ENCODE data around the gene STK17A. TPM values are rescaled to one million over a fixed set of nuclear protein-coding genes. Genes with fewer than 3 reads are reported as not detected.

Gene STK17A
- total and polyA plus RNA-seq, 5 donors from 2014 or later, result 104 to 139 (median 110) TPM

- Histone ChIP-seq H3K27me3 (ENCODE audit: control insufficient read depth, insufficient read depth, low read length) (no peaks in the 10 kb centered on the region), H3K9me3 (ENCODE audit: control insufficient read depth in 2 of 2, low read length in 2 of 2) (no peaks in the 10 kb centered on the region), H3K4me3 (ENCODE audit: low read depth, low read length) (no peak overlapping the region), H3K36me3 (ENCODE audit: control insufficient read depth, insufficient read depth, low read length) (peaks cover 58% of the 10 kb centered on the region), H3K27ac (ENCODE audit: insufficient read depth, low read length, poor library complexity, severe bottlenecking) (no peak overlapping the region), H3K4me1 (ENCODE audit: control insufficient read depth, insufficient read depth, low read length, poor library complexity, severe bottlenecking) (peaks cover 43% of the 10 kb centered on the region)
- no peaks in the 10 kb centered on the region for H3K27me3 Mint-ChIP-seq
- ATAC-seq (ENCODE audit: low read depth in 2 of 2) (no peak), DNase-seq (no peak)
- no peaks in the 10 kb centered on the region for H3K9me3 Mint-ChIP-seq
- no peak overlapping the region for H3K4me3 Mint-ChIP-seq
- peaks cover 26% of the 10 kb centered on the region for H3K36me3 Mint-ChIP-seq
- H3K27ac Mint-ChIP-seq, result no peak overlapping the region
- H3K4me1 Mint-ChIP-seq, result peaks cover 14 to 46% (median 41%) of the 10 kb centered on the region in 4 donors
These were observed 35.2 kb downstream of the STK17A start for GRCh38 chr7:43618073-43618472.

- peaks cover 11 to 47% (median 38%) of the 10 kb centered on the region in 4 donors for H3K4me1 Mint-ChIP-seq
These were observed 36.5 kb downstream of the STK17A start for GRCh38 chr7:43619213-43620012.

GRCh38 chr7:43621729-43622448, 39.0 kb downstream of the STK17A start:
- Histone ChIP-seq H3K36me3 (ENCODE audit: control insufficient read depth, insufficient read depth, low read length) (peaks cover 76% of the 10 kb centered on the region), H3K9me3 (ENCODE audit: control insufficient read depth in 2 of 2, low read length in 2 of 2) (no peaks in the 10 kb centered on the region), H3K27ac (ENCODE audit: insufficient read depth, low read length, poor library complexity, severe bottlenecking) (peak overlapping the region; percentile 55), H3K27me3 (ENCODE audit: control insufficient read depth, insufficient read depth, low read length) (no peaks in the 10 kb centered on the region), H3K4me3 (ENCODE audit: low read depth, low read length) (peak overlapping the region; percentile 49), H3K4me1 (ENCODE audit: control insufficient read depth, insufficient read depth, low read length, poor library complexity, severe bottlenecking) (peaks cover 65% of the 10 kb centered on the region)
- DNase-seq (peak in 1 of 3 donors; percentile 11), ATAC-seq (ENCODE audit: low read depth in 2 of 2) (no peak)
- peaks cover 23% of the 10 kb centered on the region for H3K36me3 Mint-ChIP-seq
- peak overlapping the region; percentile 42 to 94 (median 60) for H3K27ac Mint-ChIP-seq
- peaks cover 29 to 59% (median 44%) of the 10 kb centered on the region in 4 donors for H3K4me1 Mint-ChIP-seq
- H3K4me3 Mint-ChIP-seq, result peak overlapping the region in 3 of 4 donors; percentile 13 to 51 (median 48)
- no peaks in the 10 kb centered on the region for H3K27me3 Mint-ChIP-seq
- H3K9me3 Mint-ChIP-seq, result no peaks in the 10 kb centered on the region

More at GRCh38 chr7:43619213-43620012, 36.5 kb downstream of the STK17A start:
- H3K36me3 Mint-ChIP-seq, result peaks cover 19% of the 10 kb centered on the region
- Histone ChIP-seq H3K9me3 (ENCODE audit: control insufficient read depth in 2 of 2, low read length in 2 of 2) (no peaks in the 10 kb centered on the region), H3K36me3 (ENCODE audit: control insufficient read depth, insufficient read depth, low read length) (peaks cover 69% of the 10 kb centered on the region), H3K27me3 (ENCODE audit: control insufficient read depth, insufficient read depth, low read length) (no peaks in the 10 kb centered on the region), H3K4me1 (ENCODE audit: control insufficient read depth, insufficient read depth, low read length, poor library complexity, severe bottlenecking) (peaks cover 44% of the 10 kb centered on the region), H3K27ac (ENCODE audit: insufficient read depth, low read length, poor library complexity, severe bottlenecking) (peak overlapping the region; percentile 39), H3K4me3 (ENCODE audit: low read depth, low read length) (no peak overlapping the region)
- no peak overlapping the region for H3K4me3 Mint-ChIP-seq
- no peak for DNase-seq
- no peak for ATAC-seq (ENCODE audit: low read depth in 2 of 2)
- H3K27ac Mint-ChIP-seq, result no peak overlapping the region
- H3K27me3 Mint-ChIP-seq, result no peaks in the 10 kb centered on the region
- no peaks in the 10 kb centered on the region for H3K9me3 Mint-ChIP-seq

DNA sequence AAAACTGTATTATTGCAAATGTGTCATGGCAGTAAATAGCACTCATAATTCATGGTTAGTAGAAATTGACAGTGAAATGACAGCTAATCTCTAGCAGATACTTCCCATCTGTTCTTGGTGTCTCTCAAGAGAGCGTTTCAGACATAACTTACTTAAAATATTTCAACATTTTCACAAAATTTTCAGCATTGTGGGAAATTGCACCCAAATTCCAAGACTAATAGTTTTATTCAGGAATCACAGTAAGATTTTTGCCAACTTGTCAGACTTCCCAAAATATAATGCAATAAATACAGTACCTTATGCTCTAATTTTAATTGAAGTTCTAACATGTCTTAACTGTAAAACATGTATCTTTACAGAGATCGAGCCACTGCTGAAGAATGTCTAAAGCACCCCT, 41.2 kb downstream of the STK17A start:
- H3K9me3 Mint-ChIP-seq, result no peaks in the 10 kb centered on the region
- no peaks in the 10 kb centered on the region for H3K27me3 Mint-ChIP-seq
- DNase-seq (no peak), ATAC-seq (ENCODE audit: low read depth in 2 of 2) (no peak)
- H3K36me3 Mint-ChIP-seq, result peaks cover 34% of the 10 kb centered on the region
- H3K27ac Mint-ChIP-seq, result peak overlapping the region in 1 of 3 donors; percentile 57
- H3K4me3 Mint-ChIP-seq, result peak overlapping the region in 1 of 4 donors; percentile 8
- Histone ChIP-seq H3K4me1 (ENCODE audit: control insufficient read depth, insufficient read depth, low read length, poor library complexity, severe bottlenecking) (peaks cover 54% of the 10 kb centered on the region), H3K27ac (ENCODE audit: insufficient read depth, low read length, poor library complexity, severe bottlenecking) (peak overlapping the region; percentile 17), H3K4me3 (ENCODE audit: low read depth, low read length) (peak overlapping the region; percentile 9), H3K36me3 (ENCODE audit: control insufficient read depth, insufficient read depth, low read length) (peaks cover 77% of the 10 kb centered on the region), H3K9me3 (ENCODE audit: control insufficient read depth in 2 of 2, low read length in 2 of 2) (no peaks in the 10 kb centered on the region), H3K27me3 (ENCODE audit: control insufficient read depth, insufficient read depth, low read length) (no peaks in the 10 kb centered on the region)
- peaks cover 47 to 79% (median 59%) of the 10 kb centered on the region in 4 donors for H3K4me1 Mint-ChIP-seq

GRCh38 chr7:43625453-43625852, 42.5 kb downstream of the STK17A start:
- Mint-ChIP-seq H3K27ac (peak overlapping the region; percentile 57 to 83 (median 70)), H3K4me3 (peak overlapping the region; percentile 8 to 49 (median 24)), H3K36me3 (peaks cover 40% of the 10 kb centered on the region), H3K27me3 (no peaks in the 10 kb centered on the region), H3K4me1 (peaks cover 54 to 86% (median 63%) of the 10 kb centered on the region in 4 donors), H3K9me3 (no peaks in the 10 kb centered on the region)
- DNase-seq (peak in 2 of 3 donors; percentile 46 to 55), ATAC-seq (ENCODE audit: low read depth in 2 of 2) (peak; percentile 72 to 83)
- Histone ChIP-seq H3K4me3 (ENCODE audit: low read depth, low read length) (peak overlapping the region; percentile 9), H3K9me3 (ENCODE audit: control insufficient read depth in 2 of 2, low read length in 2 of 2) (no peaks in the 10 kb centered on the region), H3K27me3 (ENCODE audit: control insufficient read depth, insufficient read depth, low read length) (no peaks in the 10 kb centered on the region), H3K4me1 (ENCODE audit: control insufficient read depth, insufficient read depth, low read length, poor library complexity, severe bottlenecking) (peaks cover 51% of the 10 kb centered on the region), H3K27ac (ENCODE audit: insufficient read depth, low read length, poor library complexity, severe bottlenecking) (peak overlapping the region; percentile 61), H3K36me3 (ENCODE audit: control insufficient read depth, insufficient read depth, low read length) (peaks cover 77% of the 10 kb centered on the region)

DNA sequence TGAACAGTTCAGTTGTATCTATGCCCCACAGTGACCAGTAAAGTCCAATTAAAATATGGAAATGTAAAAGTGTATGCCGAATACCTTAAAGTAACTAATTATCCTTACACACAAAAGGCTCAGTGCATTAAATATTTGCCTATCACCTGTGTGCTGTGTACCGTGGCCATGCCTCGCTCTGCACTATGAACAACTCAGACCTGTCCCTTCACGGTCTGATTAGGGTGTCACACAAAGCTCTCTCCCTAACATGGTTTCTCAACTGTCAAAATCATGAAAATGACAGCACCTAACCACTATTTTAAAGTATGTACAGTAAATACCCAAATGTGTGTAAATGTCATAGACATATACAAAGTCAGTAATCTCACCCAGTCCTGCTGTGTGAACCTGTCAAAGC, 43.1 kb downstream of the STK17A start:
- no peaks in the 10 kb centered on the region for H3K9me3 ChIP-seq (ENCODE audit: control insufficient read depth in 2 of 2, low read length in 2 of 2)
- peak overlapping the region; percentile 9 for H3K4me3 ChIP-seq (ENCODE audit: low read depth, low read length)
- Mint-ChIP-seq H3K27ac (peak overlapping the region; percentile 57 to 83 (median 70)), H3K27me3 (no peaks in the 10 kb centered on the region), H3K4me1 (peaks cover 60 to 87% (median 66%) of the 10 kb centered on the region in 4 donors), H3K36me3 (peaks cover 42% of the 10 kb centered on the region), H3K4me3 (peak overlapping the region in 3 of 4 donors; percentile 8 to 42 (median 14)), H3K9me3 (no peaks in the 10 kb centered on the region)
- H3K36me3 ChIP-seq (ENCODE audit: control insufficient read depth, insufficient read depth, low read length), result peaks cover 79% of the 10 kb centered on the region
- DNase-seq (no peak), ATAC-seq (ENCODE audit: low read depth in 2 of 2) (no peak)
- no peaks in the 10 kb centered on the region for H3K27me3 ChIP-seq (ENCODE audit: control insufficient read depth, insufficient read depth, low read length)
- H3K27ac ChIP-seq (ENCODE audit: insufficient read depth, low read length, poor library complexity, severe bottlenecking), result peak overlapping the region; percentile 61
- H3K4me1 ChIP-seq (ENCODE audit: control insufficient read depth, insufficient read depth, low read length, poor library complexity, severe bottlenecking), result peaks cover 49% of the 10 kb centered on the region

DNA sequence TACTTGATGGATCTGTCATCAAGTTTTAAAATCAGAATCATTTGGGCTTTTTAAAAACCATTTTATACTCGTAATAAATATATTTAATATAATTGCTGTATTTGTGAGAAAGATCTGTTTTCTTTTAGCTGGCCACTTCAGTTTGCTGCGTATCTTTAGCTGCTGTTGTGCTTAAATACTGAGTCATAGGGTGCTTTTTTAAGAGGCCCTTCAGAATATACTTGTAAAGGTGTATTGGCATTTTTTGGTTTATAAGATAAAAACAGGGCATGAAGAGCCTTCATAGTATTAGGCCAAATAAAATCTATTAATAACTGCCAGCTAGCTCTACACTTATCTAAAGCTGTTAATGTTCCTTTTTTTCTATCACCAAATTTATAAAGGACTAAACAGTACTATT, 43.8 kb downstream of the STK17A start:
- H3K27me3 ChIP-seq (ENCODE audit: control insufficient read depth, insufficient read depth, low read length), result no peaks in the 10 kb centered on the region
- peaks cover 46% of the 10 kb centered on the region for H3K36me3 Mint-ChIP-seq
- peak overlapping the region in 2 of 3 donors; percentile 57 to 63 for H3K27ac Mint-ChIP-seq
- no peak overlapping the region for H3K4me3 ChIP-seq (ENCODE audit: low read depth, low read length)
- no peak overlapping the region for H3K27ac ChIP-seq (ENCODE audit: insufficient read depth, low read length, poor library complexity, severe bottlenecking)
- H3K4me3 Mint-ChIP-seq, result no peak overlapping the region
- H3K4me1 ChIP-seq (ENCODE audit: control insufficient read depth, insufficient read depth, low read length, poor library complexity, severe bottlenecking), result peaks cover 42% of the 10 kb centered on the region
- peaks cover 58 to 88% (median 66%) of the 10 kb centered on the region in 4 donors for H3K4me1 Mint-ChIP-seq
- H3K9me3 ChIP-seq (ENCODE audit: control insufficient read depth in 2 of 2, low read length in 2 of 2), result no peaks in the 10 kb centered on the region
- ATAC-seq (ENCODE audit: low read depth in 2 of 2), result no peak
- H3K36me3 ChIP-seq (ENCODE audit: control insufficient read depth, insufficient read depth, low read length), result peaks cover 78% of the 10 kb centered on the region
- no peaks in the 10 kb centered on the region for H3K9me3 Mint-ChIP-seq
- H3K27me3 Mint-ChIP-seq, result no peaks in the 10 kb centered on the region
- DNase-seq, result no peak

All from CD4-positive, CD25-positive, alpha-beta regulatory T cell (primary cell).